Skeletal muscle tissue (tissue), 4 donors: ENCODE results near the gene HOXD12. TPM values are rescaled to one million over a fixed set of nuclear protein-coding genes. Genes with fewer than 3 reads are reported as not detected.
A peak's percentile ranks its signal among the peaks of the same experiment; 100 is the strongest.

Experiments
- H3K27ac ChIP-seq: one replicate; pipeline ENCODE4 v1.7.0; 2013; ENCODE audit warnings: mild to moderate bottlenecking, low read depth, low read length, inconsistent platforms
- H3K27me3 ChIP-seq, 3 donors: one replicate each; pipeline ENCODE4 v1.7.0; 2013; ENCODE audit warnings: low read length in 3 of 3; ENCODE audit not compliant: control insufficient read depth in 3 of 3, insufficient read depth in 3 of 3
- H3K36me3 ChIP-seq, 3 donors: one replicate each; pipeline ENCODE4 v1.7.0; 2013; ENCODE audit warnings: low read length in 3 of 3; ENCODE audit not compliant: control insufficient read depth in 3 of 3, insufficient read depth in 3 of 3
- H3K4me1 ChIP-seq, 3 donors: one replicate each; pipeline ENCODE4 v1.7.0; 2013; ENCODE audit warnings: low read length in 3 of 3, mild to moderate bottlenecking in 3 of 3; ENCODE audit not compliant: control insufficient read depth in 3 of 3, insufficient read depth in 3 of 3
- H3K4me3 ChIP-seq, 3 donors: one replicate each; pipeline ENCODE4 v1.7.0; 2013; ENCODE audit warnings: low read length in 3 of 3
- H3K9ac ChIP-seq, 3 donors: one replicate each; pipeline ENCODE4 v1.7.0; 2013; ENCODE audit warnings: low read length in 3 of 3, mild to moderate bottlenecking in 3 of 3, moderate library complexity in 2 of 3, low read depth in 1 of 3
- H3K9me3 ChIP-seq, 3 donors: one replicate each; pipeline ENCODE4 v1.7.0; 2013; ENCODE audit warnings: low read length in 3 of 3; ENCODE audit not compliant: control insufficient read depth in 3 of 3
- total RNA-seq: library from RNA; depleted of rRNA; stranded (reverse); fragments of >200 nt; gene quantifications from one replicate; pipeline ENCODE4 v1.2.3, GENCODE V29; 2014
- donor health status: Osteomylitis.

HOXD12 gene
- total RNA-seq, 1 donor from 2014 or later, result not detected

GRCh38 chr2:176105078-176105729, 5.6 kb downstream of the HOXD12 start:
- H3K9ac ChIP-seq, result peak overlapping the region in 2 of 3 donors; percentile 32 to 33
- H3K27me3 ChIP-seq, result peaks cover 89 to 96% (median 92%) of the 10 kb centered on the region in 3 donors
- peaks cover 8 to 26% (median 16%) of the 10 kb centered on the region in 3 donors for H3K4me1 ChIP-seq
- peak overlapping the region; percentile 54 for H3K27ac ChIP-seq
- H3K36me3 ChIP-seq, result no peaks in the 10 kb centered on the region
- H3K9me3 ChIP-seq, result no peaks in the 10 kb centered on the region
- peak overlapping the region in 1 of 3 donors; percentile 27 for H3K4me3 ChIP-seq

DNA sequence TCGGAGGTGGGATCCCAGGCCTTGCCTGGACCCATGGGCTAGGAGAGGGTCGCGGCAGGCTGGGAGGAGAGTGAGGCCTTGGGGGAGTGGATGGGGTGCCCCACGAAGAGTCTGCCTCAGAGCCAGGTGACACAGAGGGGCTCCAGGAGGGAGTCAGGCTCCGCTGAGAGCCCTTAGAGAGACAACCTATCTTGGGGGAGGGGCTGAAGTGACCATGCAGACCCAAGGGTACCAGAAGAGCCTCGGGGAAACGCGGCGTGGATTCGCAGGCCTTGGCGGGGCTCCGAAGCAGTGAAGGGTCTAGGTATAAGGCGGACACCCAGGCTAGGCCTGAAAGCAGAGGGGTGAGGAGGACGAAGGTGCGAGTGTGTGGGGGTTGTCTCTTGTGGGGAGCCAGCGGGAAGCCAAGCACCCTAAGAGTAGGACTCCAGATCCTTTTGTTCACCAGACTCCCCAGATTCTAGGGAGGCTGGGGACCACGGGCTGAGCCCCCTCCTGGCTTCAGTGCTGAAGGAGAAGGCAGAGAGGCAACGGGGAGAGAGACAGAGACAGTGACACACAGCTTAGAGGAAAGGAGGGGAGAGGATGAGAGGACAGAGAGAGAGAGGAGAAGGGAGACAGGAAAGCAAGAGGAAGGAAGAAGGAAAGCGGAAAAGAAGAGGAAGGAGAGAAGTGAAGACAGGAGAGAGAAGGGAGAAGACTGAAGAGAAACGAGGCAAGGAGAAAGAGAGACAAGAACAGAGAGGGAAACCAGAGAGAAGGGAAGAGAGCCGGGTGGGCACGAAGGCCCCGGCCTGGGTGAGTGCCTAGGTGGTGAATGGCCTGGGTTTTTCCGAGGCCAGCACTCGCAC, 6.4 kb downstream of the HOXD12 start:
- H3K36me3 ChIP-seq, result no peaks in the 10 kb centered on the region
- H3K27ac ChIP-seq, result peak overlapping the region; percentile 54
- no peak overlapping the region for H3K9ac ChIP-seq
- no peak overlapping the region for H3K4me3 ChIP-seq
- H3K27me3 ChIP-seq, result peaks cover 89 to 96% (median 92%) of the 10 kb centered on the region in 3 donors
- H3K4me1 ChIP-seq, result peaks cover 8 to 26% (median 16%) of the 10 kb centered on the region in 3 donors
- no peaks in the 10 kb centered on the region for H3K9me3 ChIP-seq

- no peak within 1 kb of the TSS for H3K9ac ChIP-seq
- H3K9me3 ChIP-seq, result no peaks in the 10 kb centered on the region
- peaks cover 88 to 96% (median 91%) of the 10 kb centered on the region in 3 donors for H3K27me3 ChIP-seq
- no peaks in the 10 kb centered on the region for H3K36me3 ChIP-seq
- no peak within 1 kb of the TSS for H3K27ac ChIP-seq
- H3K4me3 ChIP-seq, result peak within 1 kb of the TSS in 2 of 3 donors; percentile 35 to 52
- peaks cover 8 to 26% (median 16%) of the 10 kb centered on the region in 3 donors for H3K4me1 ChIP-seq
Observed at GRCh38 chr2:176106581-176107539, 7.3 kb downstream of the HOXD12 start, which contains the start of gene HOXD11. TSS of gene HOXD11 (plus strand) at chr2:176107280. CDS start at chr2:176107356, 76 bp downstream.

DNA sequence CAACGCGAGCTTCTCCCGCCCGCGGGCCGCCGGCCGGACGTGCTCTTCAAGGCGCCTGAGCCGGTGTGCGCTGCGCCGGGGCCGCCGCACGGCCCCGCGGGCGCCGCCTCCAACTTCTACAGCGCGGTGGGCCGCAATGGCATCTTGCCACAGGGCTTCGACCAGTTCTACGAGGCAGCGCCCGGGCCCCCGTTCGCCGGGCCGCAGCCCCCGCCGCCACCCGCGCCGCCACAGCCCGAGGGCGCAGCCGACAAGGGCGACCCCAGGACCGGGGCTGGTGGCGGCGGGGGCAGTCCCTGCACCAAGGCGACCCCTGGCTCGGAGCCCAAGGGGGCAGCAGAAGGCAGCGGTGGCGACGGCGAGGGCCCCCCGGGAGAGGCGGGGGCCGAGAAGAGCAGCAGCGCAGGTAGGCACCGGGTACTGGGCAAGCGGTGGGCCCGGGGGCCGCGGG, 8.2 kb downstream of the HOXD12 start:
- peaks cover 8 to 26% (median 16%) of the 10 kb centered on the region in 3 donors for H3K4me1 ChIP-seq
- H3K36me3 ChIP-seq, result no peaks in the 10 kb centered on the region
- no peaks in the 10 kb centered on the region for H3K9me3 ChIP-seq
- H3K4me3 ChIP-seq, result no peak overlapping the region
- H3K27me3 ChIP-seq, result peaks cover 88 to 96% (median 91%) of the 10 kb centered on the region in 3 donors
- H3K27ac ChIP-seq, result no peak overlapping the region
- H3K9ac ChIP-seq, result no peak overlapping the region

DNA sequence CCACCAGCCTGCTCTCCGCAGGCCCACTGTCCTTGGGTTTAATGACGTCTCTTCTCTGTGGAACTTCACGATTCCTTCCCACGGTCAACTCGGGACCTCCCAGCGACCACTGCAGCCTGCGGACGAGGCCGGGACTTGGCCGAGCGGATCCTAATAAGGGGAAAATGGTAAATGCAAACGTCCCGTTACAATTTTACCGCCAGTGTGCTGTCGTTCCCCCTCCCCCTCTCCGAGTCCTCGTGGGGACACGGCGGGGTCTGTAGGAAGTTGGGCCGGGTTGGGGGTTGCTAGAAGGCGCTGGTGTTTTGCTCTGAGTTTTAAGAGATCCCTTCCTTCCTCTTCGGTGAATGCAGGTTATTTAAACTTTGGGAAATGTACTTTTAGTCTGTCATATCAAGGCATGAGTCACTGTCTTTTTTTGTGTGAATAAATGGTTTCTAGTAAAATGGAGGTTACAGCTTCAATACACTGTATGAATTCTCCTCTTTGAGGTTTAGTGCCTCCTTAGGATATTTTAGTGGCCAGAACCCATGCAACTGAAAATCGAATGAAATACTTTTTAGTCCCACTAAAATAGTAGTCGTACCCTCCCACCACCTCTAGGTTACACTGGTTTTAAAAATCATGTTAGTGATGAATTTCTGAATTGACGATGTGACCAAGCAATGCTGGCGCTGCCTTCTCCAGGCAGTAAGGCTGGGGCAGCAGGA, 9.8 kb downstream of the HOXD12 start:
- Histone ChIP-seq H3K27me3 (peaks cover 90 to 93% (median 90%) of the 10 kb centered on the region in 3 donors), H3K9ac (no peak overlapping the region), H3K4me1 (peaks cover 8 to 21% (median 13%) of the 10 kb centered on the region in 3 donors), H3K27ac (no peak overlapping the region), H3K9me3 (no peaks in the 10 kb centered on the region), H3K36me3 (no peaks in the 10 kb centered on the region), H3K4me3 (no peak overlapping the region)

DNA sequence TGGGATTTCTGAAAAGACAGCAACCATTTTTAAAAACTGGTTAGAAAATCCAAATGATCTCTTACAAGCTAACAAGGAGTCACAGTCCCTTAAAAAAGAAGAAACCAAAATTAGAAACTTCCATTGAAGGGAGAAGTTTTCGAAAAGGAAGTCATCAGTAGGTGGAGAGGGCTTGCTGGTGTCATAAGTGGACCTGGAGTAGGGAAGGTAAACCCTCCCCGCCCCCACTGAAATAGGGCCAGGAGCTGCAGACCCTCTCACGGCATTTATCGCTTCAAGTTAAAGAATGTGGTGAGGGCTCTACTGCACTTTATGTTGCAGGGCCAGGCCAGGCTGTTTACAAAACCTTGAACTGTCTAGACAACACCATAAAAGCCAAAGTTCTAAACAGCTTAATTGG, 10.4 kb downstream of the HOXD12 start:
- no peaks in the 10 kb centered on the region for H3K36me3 ChIP-seq
- no peak overlapping the region for H3K27ac ChIP-seq
- H3K9ac ChIP-seq, result no peak overlapping the region
- H3K4me1 ChIP-seq, result peaks cover 8 to 15% (median 9%) of the 10 kb centered on the region in 3 donors
- H3K9me3 ChIP-seq, result no peaks in the 10 kb centered on the region
- H3K27me3 ChIP-seq, result peaks cover 90 to 93% (median 90%) of the 10 kb centered on the region in 3 donors
- no peak overlapping the region for H3K4me3 ChIP-seq

DNA sequence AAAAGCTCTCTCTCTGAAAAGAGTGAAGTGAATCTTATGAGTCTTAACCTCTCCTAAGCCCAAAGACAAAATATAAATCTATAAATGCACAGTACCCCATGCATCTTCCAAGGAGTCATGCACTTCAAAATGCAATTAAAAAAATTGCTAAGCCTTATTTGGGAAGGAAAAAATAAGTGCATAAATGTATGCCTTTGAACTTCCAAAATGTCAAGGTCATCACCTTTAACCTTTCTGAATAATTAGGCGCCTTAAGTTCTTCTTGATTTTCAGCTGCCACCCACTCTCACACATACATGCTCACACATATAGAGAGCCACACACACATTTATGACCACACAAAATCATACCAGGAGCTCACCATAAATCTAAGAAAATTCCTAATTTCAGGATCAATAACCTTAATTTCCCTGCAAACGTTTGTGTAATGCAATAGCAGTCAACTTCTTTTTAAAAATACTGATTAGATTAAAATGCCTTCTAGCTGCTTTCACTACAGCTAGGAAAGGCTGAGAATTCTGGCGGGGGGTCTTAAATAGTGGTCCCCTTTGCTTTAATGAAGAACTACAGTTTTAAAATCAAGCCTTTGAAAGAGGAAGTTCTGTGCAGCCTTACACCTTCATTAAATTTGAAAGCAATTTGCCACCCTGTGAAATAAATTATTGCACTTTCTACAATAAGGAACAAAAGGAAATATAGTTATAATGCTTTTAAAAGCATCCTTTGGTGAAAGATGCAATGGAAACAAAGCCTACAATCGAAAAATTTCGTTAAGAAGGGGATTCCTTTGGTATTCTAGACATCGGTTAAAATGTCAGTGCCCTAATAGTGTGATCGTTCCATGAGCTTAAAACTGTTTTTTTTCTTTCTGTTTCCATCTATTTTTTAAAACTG, 11.1 kb downstream of the HOXD12 start:
- Histone ChIP-seq H3K9me3 (no peaks in the 10 kb centered on the region), H3K4me1 (peaks cover 8 to 13% (median 9%) of the 10 kb centered on the region in 3 donors), H3K36me3 (no peaks in the 10 kb centered on the region), H3K27me3 (peaks cover 89 to 92% (median 90%) of the 10 kb centered on the region in 3 donors), H3K9ac (no peak overlapping the region), H3K27ac (no peak overlapping the region), H3K4me3 (no peak overlapping the region)

GRCh38 chr2:176111309-176111663, 11.7 kb downstream of the HOXD12 start:
- Histone ChIP-seq H3K9ac (no peak overlapping the region), H3K36me3 (no peaks in the 10 kb centered on the region), H3K4me3 (no peak overlapping the region), H3K27ac (no peak overlapping the region), H3K9me3 (no peaks in the 10 kb centered on the region), H3K27me3 (peaks cover 89 to 92% (median 90%) of the 10 kb centered on the region in 3 donors), H3K4me1 (peaks cover 8 to 9% (median 8%) of the 10 kb centered on the region in 3 donors)
